ENCODE data around the gene MSMP.

The MSMP gene

GRCh38 chr9:35754264-35754663, at the start of gene MSMP:
Gene MSMP (minus strand): TSS chr9:35754276. CDS start chr9:35754129, 147 bp downstream.
- no peak for DNase-seq

GRCh38 chr9:35801328-35802128, 47.5 kb upstream of the MSMP start:
- no peak for DNase-seq

GRCh38 chr9:35800530-35800929, 46.5 kb upstream of the MSMP start:
- no peak for DNase-seq

GRCh38 chr9:35798658-35799374, 44.7 kb upstream of the MSMP start:
- DNase-seq = peak; percentile 6

GRCh38 chr9:35797311-35798109, 43.4 kb upstream of the MSMP start:
- DNase-seq = no peak

- no peak for DNase-seq
Measured at GRCh38 chr9:35795695-35796094, 41.6 kb upstream of the MSMP start.

- no peak for DNase-seq
Measured at GRCh38 chr9:35793461-35793860, 39.4 kb upstream of the MSMP start.

- no peak for DNase-seq
Measured at GRCh38 chr9:35792826-35793225, 38.8 kb upstream of the MSMP start.

GRCh38 chr9:35792024-35792813, 38.1 kb upstream of the MSMP start:
- no peak for DNase-seq

- no peak for DNase-seq
Measured at GRCh38 chr9:35791297-35791921, 37.3 kb upstream of the MSMP start, which contains the start of gene NPR2. Gene NPR2 (plus strand): TSS chr9:35791591. CDS start chr9:35792409, 818 bp downstream.

GRCh38 chr9:35790385-35791296, 36.6 kb upstream of the MSMP start:
- DNase-seq = peak; percentile 25

- DNase-seq = no peak
Measured at GRCh38 chr9:35790025-35790384, 35.9 kb upstream of the MSMP start.

- no peak for DNase-seq
Measured at GRCh38 chr9:35789541-35789940, 35.5 kb upstream of the MSMP start.

GRCh38 chr9:35783418-35783817, 29.3 kb upstream of the MSMP start:
- no peak for DNase-seq

GRCh38 chr9:35781066-35781465, 27.0 kb upstream of the MSMP start:
- no peak for DNase-seq

GRCh38 chr9:35778496-35778895, 24.4 kb upstream of the MSMP start:
- no peak for DNase-seq

GRCh38 chr9:35776018-35776417, 21.9 kb upstream of the MSMP start:
- no peak for DNase-seq

GRCh38 chr9:35774907-35775635, 21.0 kb upstream of the MSMP start:
- DNase-seq = no peak

- DNase-seq = peak; percentile 7
Measured at GRCh38 chr9:35771943-35772342, 17.9 kb upstream of the MSMP start.

GRCh38 chr9:35771534-35771933, 17.5 kb upstream of the MSMP start:
- DNase-seq = no peak
